ENCODE measurements around the gene APRT.

DNA sequence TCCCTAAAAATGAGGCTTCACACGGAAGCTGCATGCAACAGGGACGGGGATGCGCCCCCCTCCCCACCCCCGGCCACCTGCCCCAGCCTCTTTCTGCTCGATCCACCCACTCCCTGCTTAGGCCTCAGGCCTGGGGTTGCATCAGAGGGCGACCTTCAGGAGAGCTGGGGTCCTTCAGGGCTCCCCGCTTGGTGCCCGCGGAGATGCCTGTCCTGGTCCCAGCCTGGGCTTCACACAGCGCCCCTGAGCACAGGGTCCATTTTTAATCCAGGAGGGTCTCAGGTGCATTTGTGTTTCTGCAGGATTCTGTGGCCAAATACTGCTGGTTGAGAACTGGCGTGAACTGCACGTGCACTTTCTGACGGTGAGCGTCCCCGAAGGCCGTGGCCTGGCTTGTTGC lies 7.4 kb upstream of the APRT start:
- TF ChIP-seq POLR2A (IDR thresholded peaks at IDR 0.05) = no peak
- TF ChIP-seq, protein P1, sequence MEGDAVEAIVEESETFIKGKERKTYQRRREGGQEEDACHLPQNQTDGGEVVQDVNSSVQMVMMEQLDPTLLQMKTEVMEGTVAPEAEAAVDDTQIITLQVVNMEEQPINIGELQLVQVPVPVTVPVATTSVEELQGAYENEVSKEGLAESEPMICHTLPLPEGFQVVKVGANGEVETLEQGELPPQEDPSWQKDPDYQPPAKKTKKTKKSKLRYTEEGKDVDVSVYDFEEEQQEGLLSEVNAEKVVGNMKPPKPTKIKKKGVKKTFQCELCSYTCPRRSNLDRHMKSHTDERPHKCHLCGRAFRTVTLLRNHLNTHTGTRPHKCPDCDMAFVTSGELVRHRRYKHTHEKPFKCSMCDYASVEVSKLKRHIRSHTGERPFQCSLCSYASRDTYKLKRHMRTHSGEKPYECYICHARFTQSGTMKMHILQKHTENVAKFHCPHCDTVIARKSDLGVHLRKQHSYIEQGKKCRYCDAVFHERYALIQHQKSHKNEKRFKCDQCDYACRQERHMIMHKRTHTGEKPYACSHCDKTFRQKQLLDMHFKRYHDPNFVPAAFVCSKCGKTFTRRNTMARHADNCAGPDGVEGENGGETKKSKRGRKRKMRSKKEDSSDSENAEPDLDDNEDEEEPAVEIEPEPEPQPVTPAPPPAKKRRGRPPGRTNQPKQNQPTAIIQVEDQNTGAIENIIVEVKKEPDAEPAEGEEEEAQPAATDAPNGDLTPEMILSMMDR (IDR thresholded peaks at IDR 0.05) = no peak
